Omental fat pad (tissue), 4 donors: Measurements from ENCODE around the gene OXCT1. TPM values are rescaled to one million over a fixed set of nuclear protein-coding genes. Genes with fewer than 3 reads are reported as not detected.

ENCODE experiments used
- ATAC-seq: fragments of 150-250 bp; one replicate; pipeline ENCODE4 v1.9.1; 2016; ENCODE audit warnings: mild to moderate bottlenecking, moderate library complexity; ENCODE audit not compliant: low FRiP score
- DNase-seq: peaks from one replicate; pipeline ENCODE4 v3.0.0-alpha.2; 2019; ENCODE audit warnings: low spot score
- total RNA-seq, 4 donors: library from RNA; depleted of rRNA; stranded (reverse); fragments of >200 nt; gene quantifications; one replicate each; pipeline ENCODE4 v1.1.0, GENCODE V29; 2016
- TF ChIP-seq, protein P1 (sequence below), 3 donors: fragments of 450-650 bp; IDR thresholded peaks; one replicate each; pipeline ENCODE4 v1.5.1; 2016 to 2017; ENCODE audit warnings: antibody characterized with exemption in 3 of 3, mild to moderate bottlenecking in 3 of 3, moderate library complexity in 2 of 3

OXCT1 gene
- 10 to 100 TPM; 22.0 to 54.4 (median 31.9) TPM for total RNA-seq

DNA sequence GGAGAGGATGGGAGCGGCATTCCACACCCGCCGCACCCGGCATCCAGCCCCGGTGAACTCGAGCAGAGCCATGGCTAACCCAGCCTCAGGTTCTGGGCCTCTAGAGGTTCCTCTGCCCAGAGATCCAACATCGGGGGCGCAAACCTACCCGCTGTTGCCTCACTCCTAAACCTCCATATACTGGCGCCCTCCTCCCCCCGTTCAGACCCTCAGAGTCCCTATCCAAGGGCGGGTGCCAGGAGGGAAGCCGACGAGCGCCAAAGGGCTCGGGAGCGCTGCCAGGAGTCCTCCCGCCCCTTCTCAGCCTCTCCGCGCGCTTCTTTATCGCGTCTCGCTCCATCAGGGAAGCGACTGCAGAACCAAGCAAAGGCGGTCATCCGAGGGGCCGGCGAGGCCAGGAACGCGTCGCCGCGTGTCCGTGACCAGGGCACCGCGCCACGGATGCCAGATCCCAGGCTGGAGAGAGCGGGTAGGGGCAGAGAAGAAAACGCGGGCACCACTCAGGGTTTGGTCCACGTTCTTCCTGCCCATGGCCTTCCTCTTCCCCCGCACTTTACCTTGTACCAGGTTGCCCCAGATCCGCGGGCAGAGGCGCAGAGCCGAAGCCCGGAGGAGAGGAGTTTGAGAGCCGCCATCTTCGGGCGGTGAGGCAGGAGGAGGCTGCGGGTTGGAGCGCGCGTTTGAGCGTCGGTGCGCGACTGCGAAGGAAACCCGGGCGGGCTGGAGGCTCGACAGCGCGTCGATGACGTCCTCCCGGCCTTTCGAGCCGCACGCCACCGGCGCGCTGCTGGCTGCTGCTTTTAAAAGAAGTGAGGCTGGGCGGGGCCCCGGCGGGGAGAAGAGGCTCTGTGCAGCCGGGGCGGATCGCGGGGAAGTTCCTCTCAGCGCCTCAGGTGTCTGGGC lies at the start of gene OXCT1:
OXCT1 (minus strand) TSS at position 702 of the 903 bp plus-strand sequence; CDS start at position 635, 67 bp downstream.
- TF ChIP-seq, protein P1, sequence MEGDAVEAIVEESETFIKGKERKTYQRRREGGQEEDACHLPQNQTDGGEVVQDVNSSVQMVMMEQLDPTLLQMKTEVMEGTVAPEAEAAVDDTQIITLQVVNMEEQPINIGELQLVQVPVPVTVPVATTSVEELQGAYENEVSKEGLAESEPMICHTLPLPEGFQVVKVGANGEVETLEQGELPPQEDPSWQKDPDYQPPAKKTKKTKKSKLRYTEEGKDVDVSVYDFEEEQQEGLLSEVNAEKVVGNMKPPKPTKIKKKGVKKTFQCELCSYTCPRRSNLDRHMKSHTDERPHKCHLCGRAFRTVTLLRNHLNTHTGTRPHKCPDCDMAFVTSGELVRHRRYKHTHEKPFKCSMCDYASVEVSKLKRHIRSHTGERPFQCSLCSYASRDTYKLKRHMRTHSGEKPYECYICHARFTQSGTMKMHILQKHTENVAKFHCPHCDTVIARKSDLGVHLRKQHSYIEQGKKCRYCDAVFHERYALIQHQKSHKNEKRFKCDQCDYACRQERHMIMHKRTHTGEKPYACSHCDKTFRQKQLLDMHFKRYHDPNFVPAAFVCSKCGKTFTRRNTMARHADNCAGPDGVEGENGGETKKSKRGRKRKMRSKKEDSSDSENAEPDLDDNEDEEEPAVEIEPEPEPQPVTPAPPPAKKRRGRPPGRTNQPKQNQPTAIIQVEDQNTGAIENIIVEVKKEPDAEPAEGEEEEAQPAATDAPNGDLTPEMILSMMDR (IDR thresholded peaks at IDR 0.05) = no peak
- DNase-seq (peak; percentile 58), ATAC-seq (peak; percentile 92)

DNA sequence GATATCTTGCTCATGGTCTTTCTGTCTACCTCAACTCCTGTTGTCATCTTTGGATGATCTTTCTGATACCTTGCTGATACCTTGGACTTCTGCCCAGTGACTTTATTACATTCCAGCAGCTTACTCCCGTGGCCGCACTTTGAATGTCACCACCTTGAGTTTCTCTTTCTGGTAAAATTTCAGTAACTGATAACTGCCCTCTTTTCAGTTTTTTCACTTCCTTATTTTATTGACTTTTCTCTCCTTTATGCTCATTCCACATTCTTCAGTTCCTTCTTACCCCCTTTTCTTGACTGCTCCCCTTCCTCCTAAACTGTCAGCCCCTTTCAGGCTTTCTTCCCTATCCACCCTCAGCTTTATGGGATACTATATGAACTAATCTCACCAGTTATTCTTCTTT lies 47.9 kb upstream of the OXCT1 start:
- DNase-seq (no peak), ATAC-seq (no peak)
- TF ChIP-seq, protein P1 (IDR thresholded peaks at IDR 0.05) = no peak

- ATAC-seq = no peak
- TF ChIP-seq, protein P1 (IDR thresholded peaks at IDR 0.05) = no peak
- no peak for DNase-seq
Observed at GRCh38 chr5:41908374-41909079, 38.3 kb upstream of the OXCT1 start.

- TF ChIP-seq, protein P1 (IDR thresholded peaks at IDR 0.05) = no peak
- DNase-seq (no peak), ATAC-seq (no peak)
Observed at GRCh38 chr5:41906151-41906550, 35.9 kb upstream of the OXCT1 start.

- ATAC-seq (peak; percentile 100), DNase-seq (peak; percentile 88)
- TF ChIP-seq, protein P1 (IDR thresholded peaks at IDR 0.05) = no peak
Observed at GRCh38 chr5:41903892-41904799, 33.9 kb upstream of the OXCT1 start, which contains the start of gene RIMOC1. TSS of gene RIMOC1 (plus strand) at chr5:41904344. CDS start at chr5:41904368, 24 bp downstream.

GRCh38 chr5:41903382-41903891 lies 33.2 kb upstream of the OXCT1 start:
- DNase-seq = no peak
- TF ChIP-seq, protein P1 (IDR thresholded peaks at IDR 0.05) = no peak
- no peak for ATAC-seq
